ENCODE data around the gene IQGAP2.
"Not testable (repeated sequence)": the region's sequence is repeated elsewhere in the genome, so short reads cannot be mapped to it uniquely, and the experiment has no call there.

IQGAP2 gene

DNA sequence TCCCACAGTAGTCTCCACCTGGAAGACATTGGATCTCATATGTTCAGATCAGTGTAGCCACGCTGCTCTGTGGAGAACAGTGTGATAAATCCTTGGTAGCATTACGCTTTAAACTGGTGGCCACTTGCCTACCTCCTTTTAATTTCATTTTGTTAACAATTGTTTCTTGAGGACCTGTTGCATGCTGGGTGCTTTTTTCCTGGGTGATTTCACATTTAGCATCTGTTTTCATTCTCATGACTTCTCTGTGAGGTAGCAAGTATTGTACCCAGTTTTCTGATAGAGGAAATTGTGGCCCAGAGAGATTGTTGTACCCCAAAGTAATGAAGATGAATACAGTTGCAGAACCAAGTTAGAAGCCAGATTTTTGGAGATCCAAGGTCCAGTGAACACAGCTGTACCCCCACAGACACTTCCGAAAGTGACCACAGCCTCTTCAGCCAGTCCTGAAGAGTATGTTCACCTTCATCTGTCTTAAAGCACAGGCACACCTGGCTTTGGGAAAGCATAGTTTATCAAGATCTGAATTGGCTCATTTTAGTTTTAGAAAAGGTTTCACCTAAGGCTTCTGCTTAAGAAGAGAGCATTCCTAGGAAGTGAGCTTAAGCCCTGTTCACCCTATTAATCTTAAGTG is 144.9 kb downstream of the IQGAP2 start:
- in situ Hi-C loops (cut with MboI; ENCODE audit: low pct_unique_long_range_greater_than_20kb, low sequenced_read_pairs, unreplicated experiment): loop anchor here (10.0 kb wide), 1 partner anchor 143 kb away; the partner anchor contains the start of gene IQGAP2
- TF ChIP-seq, protein P1, sequence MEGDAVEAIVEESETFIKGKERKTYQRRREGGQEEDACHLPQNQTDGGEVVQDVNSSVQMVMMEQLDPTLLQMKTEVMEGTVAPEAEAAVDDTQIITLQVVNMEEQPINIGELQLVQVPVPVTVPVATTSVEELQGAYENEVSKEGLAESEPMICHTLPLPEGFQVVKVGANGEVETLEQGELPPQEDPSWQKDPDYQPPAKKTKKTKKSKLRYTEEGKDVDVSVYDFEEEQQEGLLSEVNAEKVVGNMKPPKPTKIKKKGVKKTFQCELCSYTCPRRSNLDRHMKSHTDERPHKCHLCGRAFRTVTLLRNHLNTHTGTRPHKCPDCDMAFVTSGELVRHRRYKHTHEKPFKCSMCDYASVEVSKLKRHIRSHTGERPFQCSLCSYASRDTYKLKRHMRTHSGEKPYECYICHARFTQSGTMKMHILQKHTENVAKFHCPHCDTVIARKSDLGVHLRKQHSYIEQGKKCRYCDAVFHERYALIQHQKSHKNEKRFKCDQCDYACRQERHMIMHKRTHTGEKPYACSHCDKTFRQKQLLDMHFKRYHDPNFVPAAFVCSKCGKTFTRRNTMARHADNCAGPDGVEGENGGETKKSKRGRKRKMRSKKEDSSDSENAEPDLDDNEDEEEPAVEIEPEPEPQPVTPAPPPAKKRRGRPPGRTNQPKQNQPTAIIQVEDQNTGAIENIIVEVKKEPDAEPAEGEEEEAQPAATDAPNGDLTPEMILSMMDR (IDR thresholded peaks at IDR 0.05; ENCODE audit: extremely low read depth, insufficient read depth, missing control alignments): no peak
- DNase-seq (ENCODE audit: low spot score): no peak

- TF ChIP-seq, protein P1 (IDR thresholded peaks at IDR 0.05; ENCODE audit: extremely low read depth, insufficient read depth, missing control alignments): no peak
- in situ Hi-C loops (cut with MboI; ENCODE audit: low pct_unique_long_range_greater_than_20kb, low sequenced_read_pairs, unreplicated experiment): loop anchor here (10.0 kb wide), 1 partner anchor 144 kb away; the partner anchor contains the start of gene IQGAP2
- DNase-seq (ENCODE audit: low spot score): no peak
Measured at GRCh38 chr5:76548525-76549229, 145.6 kb downstream of the IQGAP2 start.

- DNase-seq (ENCODE audit: low spot score); in situ Hi-C loops (cut with MboI; ENCODE audit: low pct_unique_long_range_greater_than_20kb, low sequenced_read_pairs, unreplicated experiment): not testable (repeated sequence)
Measured at GRCh38 chr5:76550881-76551280, 147.8 kb downstream of the IQGAP2 start.

DNA sequence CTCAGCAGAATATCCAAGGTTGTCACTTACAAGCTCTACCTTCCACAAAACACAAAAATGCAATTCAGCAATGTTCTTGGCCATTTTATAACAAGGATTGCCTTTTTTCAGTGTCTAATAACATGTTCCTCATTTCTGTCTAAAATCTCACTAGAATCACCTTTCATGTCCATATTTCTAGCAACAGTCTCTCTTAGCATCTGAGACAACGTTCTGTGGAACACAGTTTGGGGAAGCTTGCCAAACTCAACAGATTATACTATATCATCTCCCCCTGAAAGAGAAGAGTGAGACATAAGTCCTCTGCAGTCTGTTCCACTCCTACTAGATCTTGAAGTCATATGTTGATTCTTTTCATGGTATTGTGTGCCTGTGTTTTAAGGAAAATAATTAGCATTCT is 149.5 kb downstream of the IQGAP2 start:
- no peak for DNase-seq (ENCODE audit: low spot score)
- in situ Hi-C loops (cut with MboI; ENCODE audit: low pct_unique_long_range_greater_than_20kb, low sequenced_read_pairs, unreplicated experiment): no loop called here
- TF ChIP-seq, protein P1 (IDR thresholded peaks at IDR 0.05; ENCODE audit: extremely low read depth, insufficient read depth, missing control alignments): no peak

- in situ Hi-C loops (cut with MboI; ENCODE audit: low pct_unique_long_range_greater_than_20kb, low sequenced_read_pairs, unreplicated experiment): no loop called here
- TF ChIP-seq, protein P1 (IDR thresholded peaks at IDR 0.05; ENCODE audit: extremely low read depth, insufficient read depth, missing control alignments): no peak
- DNase-seq (ENCODE audit: low spot score): no peak
Measured at GRCh38 chr5:76553251-76553650, 150.2 kb downstream of the IQGAP2 start.

GRCh38 chr5:76555114-76555513 is 152.0 kb downstream of the IQGAP2 start:
- DNase-seq (ENCODE audit: low spot score): no peak
- in situ Hi-C loops (cut with MboI; ENCODE audit: low pct_unique_long_range_greater_than_20kb, low sequenced_read_pairs, unreplicated experiment): no loop called here
- TF ChIP-seq, protein P1 (IDR thresholded peaks at IDR 0.05; ENCODE audit: extremely low read depth, insufficient read depth, missing control alignments): no peak

DNA sequence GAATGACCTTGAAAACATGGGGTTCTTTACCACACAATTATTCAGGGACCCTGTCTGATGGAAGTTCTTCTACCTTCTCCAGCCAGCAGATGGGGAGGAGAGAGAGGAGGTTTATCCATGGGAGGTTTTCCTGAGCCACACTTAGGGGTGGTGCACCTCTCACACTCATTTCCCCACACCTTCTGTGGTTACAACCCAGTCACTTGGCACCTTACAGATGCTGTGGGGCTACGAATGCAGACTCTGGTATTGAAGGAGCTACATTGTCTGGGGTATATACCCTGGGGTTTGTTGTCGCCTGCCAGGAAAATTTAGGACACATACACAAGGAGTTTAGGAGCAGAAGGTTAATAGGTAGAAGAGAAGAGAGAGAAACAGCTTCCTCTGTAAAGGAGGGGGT is 152.6 kb downstream of the IQGAP2 start:
- in situ Hi-C loops (cut with MboI; ENCODE audit: low pct_unique_long_range_greater_than_20kb, low sequenced_read_pairs, unreplicated experiment): no loop called here
- no peak for DNase-seq (ENCODE audit: low spot score)
- TF ChIP-seq, protein P1 (IDR thresholded peaks at IDR 0.05; ENCODE audit: extremely low read depth, insufficient read depth, missing control alignments): no peak
